Fibroblast of skin of back (primary cell): Measurements from ENCODE around the gene C11orf98. TPM values are rescaled to one million over a fixed set of nuclear protein-coding genes. Genes with fewer than 3 reads are reported as not detected.
"Not testable (repeated sequence)": the region's sequence is repeated elsewhere in the genome, so short reads cannot be mapped to it uniquely, and the experiment has no call there.

Source experiments
- DNase-seq: peaks from one replicate; pipeline ENCODE4 v3.0.0-alpha.2; 2013
- polyA plus RNA-seq, 2 experiments: library from polyadenylated mRNA; unstranded; fragments of 120-200 nt; gene quantifications; one replicate each; pipeline ENCODE4 v1.2.1, GENCODE V29; 2013; ENCODE audit not compliant: insufficient read length in 2 of 2

The C11orf98 gene
- polyA plus RNA-seq (2013, experiment 1 of 2; ENCODE audit: insufficient read length): 78.2 TPM
- polyA plus RNA-seq (2013, experiment 2 of 2; ENCODE audit: insufficient read length): 54.9 TPM

GRCh38 chr11:62665075-62665598 lies at the start of gene C11orf98, which contains the start of gene CSKMT:
TSS of gene C11orf98 (minus strand) at chr11:62665210. CDS start at chr11:62665169, 41 bp downstream.
TSS of gene CSKMT (plus strand) at chr11:62665312. CDS start at chr11:62665880, 568 bp downstream.
- DNase-seq: peak; percentile 92

- DNase-seq: no peak
Observed at GRCh38 chr11:62713343-62713742, 48.3 kb upstream of the C11orf98 start.

DNA sequence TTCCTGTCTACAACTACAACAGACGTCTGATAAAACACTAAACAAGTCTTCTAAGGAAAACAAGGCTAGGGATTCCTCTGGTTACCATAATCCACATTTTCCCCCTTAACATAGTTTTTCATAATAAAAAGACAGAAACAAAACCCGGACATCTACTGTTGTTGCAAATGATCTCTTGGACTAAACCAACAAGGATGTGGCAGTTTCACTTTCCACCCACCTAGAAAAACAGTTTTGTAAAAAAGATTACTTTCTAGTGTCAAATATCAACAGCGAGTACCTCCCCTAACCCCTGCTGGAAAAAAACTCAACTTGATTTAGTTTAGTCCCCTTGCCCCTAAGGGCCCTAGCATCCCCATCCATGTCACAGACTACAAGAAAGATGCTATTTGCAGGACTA lies 47.9 kb upstream of the C11orf98 start:
- DNase-seq: no peak

- no peak for DNase-seq
Observed at GRCh38 chr11:62712276-62712812, 47.3 kb upstream of the C11orf98 start.

DNA sequence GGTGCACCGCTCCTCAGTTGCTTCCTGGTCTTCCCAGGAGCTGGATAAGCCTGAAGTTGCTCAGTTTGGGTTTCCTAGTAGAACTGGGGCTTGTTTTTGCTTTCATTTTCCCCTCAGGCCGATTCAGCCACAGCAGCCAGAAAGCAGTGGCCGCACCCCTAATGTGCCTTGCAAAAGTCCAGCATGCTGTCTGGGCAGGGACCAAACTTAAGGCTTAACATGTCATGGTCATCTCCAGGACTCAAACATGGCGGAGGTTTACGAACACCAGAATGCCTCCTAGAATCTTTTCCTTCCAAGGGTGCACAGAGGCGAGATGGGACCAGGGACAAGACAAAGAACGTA lies 45.0 kb upstream of the C11orf98 start:
- no peak for DNase-seq

GRCh38 chr11:62709247-62710000 lies 44.4 kb upstream of the C11orf98 start:
- DNase-seq: peak; percentile 97

- no peak for DNase-seq
Observed at GRCh38 chr11:62708793-62709192, 43.8 kb upstream of the C11orf98 start.

DNA sequence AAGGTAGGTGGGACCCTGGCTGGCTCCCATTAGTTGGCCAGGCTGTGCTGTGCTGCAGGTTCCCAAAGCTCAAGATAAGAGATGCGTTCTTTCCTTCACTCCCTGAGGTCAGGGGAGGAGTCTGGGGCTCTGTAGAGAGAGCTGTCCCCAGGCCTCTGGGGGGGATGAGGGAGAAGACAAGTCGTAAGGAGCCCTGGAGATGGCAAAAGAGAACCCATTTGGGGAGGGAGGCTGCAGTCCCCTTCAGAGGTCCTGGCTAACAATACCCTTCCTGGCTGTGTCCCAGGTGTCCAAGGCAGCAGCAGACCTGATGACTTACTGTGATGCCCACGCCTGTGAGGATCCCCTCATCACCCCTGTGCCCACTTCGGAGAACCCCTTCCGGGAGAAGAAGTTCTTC lies 43.4 kb upstream of the C11orf98 start:
- no peak for DNase-seq

- DNase-seq: no peak
Observed at GRCh38 chr11:62707277-62707861, 42.4 kb upstream of the C11orf98 start, which contains the start of the genes BSCL2 and GNG3. TSS of gene BSCL2 (minus strand) at chr11:62707424. CDS start at chr11:62707195, 229 bp downstream. TSS of gene GNG3 (plus strand) at chr11:62707676. CDS start at chr11:62708296, 620 bp downstream.

DNA sequence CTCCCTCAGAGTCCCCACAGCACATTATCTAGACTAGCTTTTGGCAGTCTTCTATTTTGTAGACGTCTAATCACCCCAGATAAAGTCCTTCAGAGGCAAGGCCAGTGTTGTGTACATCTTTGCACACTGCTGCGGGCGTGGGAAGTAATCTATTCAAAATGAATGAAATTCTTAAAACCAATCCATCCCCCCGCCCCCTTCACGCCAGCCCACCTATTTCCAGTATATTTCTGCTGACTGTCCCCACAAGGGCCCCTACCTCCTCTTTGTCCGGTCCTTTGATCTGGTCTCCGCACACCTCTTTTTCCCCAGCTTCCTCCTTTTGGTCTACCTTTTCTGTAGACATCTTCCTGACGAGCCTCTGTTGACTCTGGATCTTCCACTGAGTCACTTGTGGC lies 41.8 kb upstream of the C11orf98 start:
- no peak for DNase-seq

DNA sequence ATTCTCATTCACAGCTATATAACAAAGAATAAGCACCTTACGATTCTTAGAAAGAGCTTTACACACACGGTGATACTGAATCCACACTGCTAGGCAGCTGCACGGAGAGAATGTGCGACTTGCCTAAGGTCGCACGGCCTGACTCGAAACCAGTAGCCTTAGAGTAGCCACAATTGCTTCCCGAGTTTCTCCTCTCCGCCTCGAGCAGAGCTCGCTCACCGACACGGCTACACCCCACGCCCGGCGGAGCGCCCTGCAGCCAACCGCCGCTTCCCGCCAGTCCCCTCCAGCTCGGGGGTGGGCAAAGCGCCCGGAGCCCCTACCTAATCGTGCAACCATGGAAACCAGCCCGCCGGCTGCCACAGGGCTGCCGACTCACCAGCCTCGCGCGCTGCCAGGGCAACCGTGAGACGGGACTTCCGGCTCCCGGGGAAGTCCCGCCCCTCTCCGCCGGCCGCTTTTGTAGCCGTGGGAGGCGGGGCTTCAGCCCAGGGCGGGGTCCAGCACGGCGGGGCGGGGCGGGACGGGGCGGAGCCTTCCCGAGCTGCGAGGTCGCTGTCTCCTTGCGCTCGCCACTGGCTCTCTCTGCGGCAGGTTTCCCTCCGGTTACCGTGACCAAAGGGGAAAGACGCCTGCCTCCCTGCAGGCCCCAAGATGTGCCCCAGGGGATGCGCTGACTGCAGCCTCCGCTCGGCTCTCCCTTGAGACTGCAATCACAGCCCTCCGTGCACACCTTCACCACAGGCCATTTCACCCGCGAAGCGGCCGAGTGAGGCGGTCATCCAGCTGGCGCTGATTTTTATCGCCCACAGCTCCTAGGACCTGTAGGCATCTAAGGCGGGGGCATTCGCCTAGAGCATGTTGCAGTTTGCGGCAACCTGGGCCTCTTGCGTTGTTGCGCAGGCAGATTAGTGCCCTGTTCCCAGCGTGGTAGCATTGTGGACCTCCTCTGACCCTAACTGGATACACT lies 41.2 kb upstream of the C11orf98 start:
- DNase-seq: peak; percentile 91

GRCh38 chr11:62705413-62705812 lies 40.4 kb upstream of the C11orf98 start:
- DNase-seq: no peak

DNA sequence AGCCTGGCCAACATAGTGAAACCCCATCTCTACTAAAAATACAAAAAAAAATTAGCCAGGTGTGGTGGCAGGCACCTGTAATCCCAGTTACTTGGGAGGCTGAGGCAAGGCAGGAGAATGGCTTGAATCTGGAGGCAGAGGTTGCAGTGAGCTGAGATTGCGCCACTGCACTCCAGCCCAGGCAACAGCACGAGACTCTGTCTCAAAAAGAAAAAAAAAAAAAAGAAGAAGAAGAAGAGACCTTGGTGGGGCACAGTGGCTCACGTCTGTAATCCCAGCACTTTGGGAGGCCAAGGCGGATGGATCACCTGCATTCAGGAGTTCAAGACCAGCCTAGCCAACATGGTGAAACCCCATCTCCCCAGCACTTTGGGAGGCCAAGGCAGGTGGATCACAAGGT lies 38.9 kb upstream of the C11orf98 start:
- not testable (repeated sequence) for DNase-seq

DNA sequence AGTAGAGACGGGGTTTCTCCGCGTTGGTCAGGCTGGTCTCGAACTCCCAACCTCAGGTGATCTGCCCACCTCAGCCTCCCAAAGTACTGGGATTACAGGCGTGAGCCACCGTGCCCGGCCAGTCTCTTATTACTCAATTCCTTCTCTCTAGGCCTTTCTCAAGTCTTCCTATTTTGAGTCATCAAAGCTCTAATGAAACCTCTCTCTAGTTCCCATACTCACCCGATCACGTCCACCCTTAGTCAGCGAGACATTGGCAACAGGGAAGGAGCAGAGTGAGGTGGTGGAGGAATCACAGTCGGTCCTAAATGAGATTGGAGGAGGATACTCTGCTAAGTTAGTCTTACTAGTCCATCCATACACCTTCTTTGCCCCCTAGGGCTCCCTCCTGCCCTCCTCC lies 37.2 kb upstream of the C11orf98 start:
- no peak for DNase-seq

DNA sequence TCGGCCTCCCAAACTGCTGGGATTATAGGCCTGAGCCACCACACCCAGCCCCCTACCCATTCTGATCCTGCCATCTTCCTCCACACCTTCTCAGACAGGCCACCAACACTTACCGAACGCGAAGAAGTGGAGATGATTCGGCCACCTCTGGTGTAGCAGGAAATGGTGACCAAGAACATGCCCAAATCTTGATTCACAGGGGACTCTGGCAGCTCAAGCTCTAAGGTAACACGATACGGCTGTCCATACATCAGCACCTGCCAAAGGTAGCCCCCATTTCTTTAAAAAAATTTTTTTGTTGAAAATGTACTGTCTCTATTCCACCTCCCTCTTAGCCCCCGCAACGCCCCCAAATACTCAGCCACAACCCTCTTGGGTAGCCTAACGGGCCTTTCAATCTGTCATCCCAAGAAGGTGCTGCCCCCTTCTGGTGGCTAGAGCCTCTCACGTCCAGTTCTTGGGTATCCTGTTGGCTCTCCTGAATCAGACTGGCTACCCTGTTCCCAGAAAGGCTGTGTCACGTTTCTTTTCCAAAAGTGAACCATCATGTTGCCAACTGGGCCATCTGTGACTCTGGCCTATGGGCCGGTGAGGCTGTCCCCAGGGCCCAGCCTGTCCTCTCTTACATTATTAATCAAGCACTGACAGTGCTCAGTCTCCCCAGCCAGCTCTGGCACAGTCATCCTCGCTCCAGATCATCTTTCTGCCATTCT lies 29.6 kb upstream of the C11orf98 start:
- DNase-seq: peak; percentile 78

GRCh38 chr11:62693624-62694023 lies 28.6 kb upstream of the C11orf98 start:
- DNase-seq: not testable (repeated sequence)

GRCh38 chr11:62689421-62690183 lies 24.6 kb upstream of the C11orf98 start, which contains the start of gene LRRN4CL:
TSS of gene LRRN4CL (minus strand) at chr11:62689530. CDS start at chr11:62688508, 1,022 bp downstream.
- DNase-seq: peak; percentile 88

DNA sequence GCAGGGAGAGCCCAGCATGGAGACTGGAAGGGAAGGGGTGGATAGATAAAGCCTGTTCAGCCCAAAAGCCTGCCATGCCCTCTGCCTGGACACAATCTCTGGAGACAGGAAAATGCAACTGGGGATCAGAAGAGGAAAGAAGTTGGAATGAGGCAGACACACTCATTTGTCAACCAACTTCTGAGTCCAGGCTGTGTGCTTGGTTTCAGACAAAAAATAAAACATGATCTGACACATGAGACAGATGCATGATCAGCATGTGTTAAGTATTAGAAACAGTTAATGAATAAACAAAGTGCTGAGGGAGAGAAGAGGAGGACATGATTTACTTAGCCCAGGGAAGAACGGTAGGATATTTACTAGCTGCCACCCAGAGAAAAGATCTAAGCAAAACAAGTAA lies 23.5 kb upstream of the C11orf98 start:
- no peak for DNase-seq

DNA sequence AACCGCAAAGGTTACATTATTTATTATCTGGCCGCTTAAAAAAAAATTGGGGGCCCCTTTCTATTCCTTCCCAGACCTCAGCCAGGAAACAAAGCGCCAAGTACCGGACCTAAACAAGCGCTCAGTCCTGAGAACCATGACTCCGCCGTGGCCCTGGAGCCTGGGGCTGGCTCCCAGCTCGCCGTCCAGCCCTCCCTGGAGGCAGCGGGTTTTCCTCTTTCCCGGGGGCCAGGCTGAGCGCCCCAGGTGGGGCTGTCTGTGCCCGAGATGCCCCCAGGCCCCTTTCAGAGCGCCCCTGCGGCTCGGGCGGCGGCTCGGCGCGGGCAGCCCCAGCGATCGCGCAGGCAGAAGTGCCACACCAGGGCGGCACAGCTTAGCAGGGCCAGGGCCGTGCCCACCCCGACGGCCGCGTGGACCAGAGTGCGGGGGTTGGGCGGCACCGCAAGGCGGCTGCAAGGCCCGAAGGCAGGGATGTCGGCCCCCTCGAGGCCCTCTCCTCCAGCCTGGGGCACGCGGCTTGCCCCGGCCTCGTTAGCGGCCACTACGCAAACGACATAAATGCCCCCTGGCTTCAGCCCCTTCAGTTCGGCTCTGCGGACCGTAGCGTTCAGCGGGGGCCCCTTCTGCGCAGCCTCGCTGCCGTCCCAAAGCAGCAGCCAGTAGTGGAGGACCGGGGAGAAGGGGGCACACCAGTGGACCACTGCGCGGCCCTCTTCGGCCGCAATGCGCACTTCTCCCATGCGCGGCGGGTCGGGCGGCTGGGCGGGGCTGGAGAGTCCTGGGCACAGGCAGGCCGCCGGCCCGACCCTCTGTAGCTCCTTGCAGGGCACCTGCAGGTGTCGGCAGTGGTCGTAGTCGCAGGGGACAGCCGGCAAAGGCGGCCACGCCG lies 22.7 kb upstream of the C11orf98 start:
- DNase-seq: no peak
